DMS114 treated with DMSO at 0.1 percent for 48 hours (cell line): ENCODE data around the gene MAN2A2.

Experiments
- DNase-seq: peaks from one replicate; lab custom pipeline; 2025; ENCODE audit not compliant: unreplicated experiment; lab: John Stamatoyannopoulos, UW

The MAN2A2 gene

GRCh38 chr15:90959028-90959595 is 56.0 kb downstream of the MAN2A2 start:
- DNase-seq, result no peak

DNA sequence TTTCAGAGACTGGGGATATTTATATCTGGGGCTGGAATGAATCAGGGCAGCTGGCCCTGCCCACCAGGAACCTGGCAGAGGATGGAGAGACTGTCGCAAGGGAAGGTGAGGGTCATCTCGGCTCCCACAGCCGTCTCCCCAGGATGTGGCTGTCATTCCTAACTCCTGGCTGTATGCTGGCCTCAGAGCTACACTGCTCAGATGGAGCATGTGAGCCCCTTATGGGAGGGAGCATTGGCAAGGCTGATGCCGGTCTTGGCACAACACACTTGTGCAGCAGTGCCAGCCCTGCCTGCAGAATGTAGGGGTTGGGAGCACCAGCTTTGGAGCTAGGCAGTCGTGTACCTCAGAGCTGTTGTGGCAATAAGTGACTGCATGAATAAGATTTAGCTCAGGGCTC is 56.8 kb downstream of the MAN2A2 start:
- no peak for DNase-seq

DNA sequence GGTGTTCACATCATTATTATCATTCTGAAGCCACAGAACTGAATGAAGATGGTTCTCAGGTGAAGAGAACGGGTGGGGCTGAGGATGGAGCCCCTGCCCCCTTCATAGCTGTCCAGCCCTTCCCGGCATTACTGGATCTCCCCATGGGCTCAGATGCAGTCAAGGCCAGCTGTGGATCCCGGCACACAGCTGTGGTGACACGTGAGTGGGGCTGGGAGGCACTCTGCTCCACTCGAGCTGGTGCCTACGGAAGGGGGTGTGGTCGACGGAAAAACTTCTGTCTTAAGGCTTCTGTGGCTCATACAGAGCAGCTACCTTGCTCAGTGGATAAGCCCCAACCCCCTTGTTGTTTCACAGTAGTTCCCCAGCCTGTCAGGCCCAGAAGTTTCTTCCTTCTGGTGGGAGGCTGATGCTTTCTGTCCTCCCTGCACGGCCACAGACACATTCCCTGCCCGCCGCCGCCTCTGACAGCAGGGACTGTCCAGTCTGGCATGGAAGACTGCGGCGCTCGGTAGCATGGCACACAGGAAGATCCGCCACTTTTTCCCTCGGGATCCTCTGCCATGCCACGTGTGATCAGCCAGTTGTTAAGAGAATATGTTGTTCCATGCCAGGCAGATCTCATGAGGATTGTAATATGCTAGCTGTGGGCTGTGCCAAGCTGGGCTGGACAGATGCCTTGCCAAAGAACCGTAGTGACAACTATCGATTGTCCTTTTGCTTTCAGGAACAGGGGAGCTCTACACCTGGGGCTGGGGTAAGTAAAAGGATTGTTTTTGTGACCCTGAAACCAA is 57.4 kb downstream of the MAN2A2 start:
- DNase-seq, result no peak

GRCh38 chr15:90962021-90962420 is 58.9 kb downstream of the MAN2A2 start:
- DNase-seq, result no peak

- no peak for DNase-seq
These were observed 63.2 kb downstream of the MAN2A2 start for GRCh38 chr15:90966262-90966661.

DNA sequence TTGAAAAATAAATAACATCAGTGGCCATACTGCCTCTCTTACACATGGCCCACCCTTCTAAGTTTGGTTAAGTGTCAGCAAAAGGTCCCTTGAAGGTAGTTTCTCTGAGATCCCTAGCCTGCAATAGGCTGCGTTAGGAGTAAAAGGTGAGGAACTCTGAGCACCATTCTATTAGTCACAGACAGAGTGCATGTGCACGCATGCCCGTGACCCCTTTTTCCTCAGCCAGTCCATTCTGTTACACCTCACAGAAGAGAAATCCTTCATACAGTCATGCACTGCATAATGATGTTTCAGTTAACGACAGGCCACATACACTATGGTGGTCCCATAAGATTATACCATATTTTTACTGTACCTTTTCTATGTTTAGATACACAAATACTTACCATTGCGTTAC is 64.1 kb downstream of the MAN2A2 start:
- no peak for DNase-seq

DNA sequence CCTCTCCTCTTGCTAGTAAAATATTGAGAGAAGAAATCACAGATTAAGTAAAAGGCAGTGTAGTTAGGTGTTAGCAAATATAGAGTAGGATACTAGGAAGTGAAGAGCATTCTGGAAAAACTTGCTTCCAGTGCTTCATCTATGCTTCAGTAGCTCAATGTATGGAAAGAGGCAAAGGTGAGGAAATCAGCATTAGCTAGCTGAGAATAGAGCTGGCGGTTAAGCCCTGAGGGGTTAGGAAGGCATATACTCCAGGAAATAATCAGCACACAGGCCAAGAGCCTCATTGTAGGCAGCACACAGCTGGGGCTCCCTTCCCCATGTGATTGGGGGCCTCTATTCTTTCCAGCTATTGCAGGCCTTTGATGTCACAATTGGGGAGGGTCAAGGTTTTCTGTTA is 65.3 kb downstream of the MAN2A2 start:
- no peak for DNase-seq

- DNase-seq, result no peak
These were observed 67.2 kb downstream of the MAN2A2 start for GRCh38 chr15:90970274-90970673.

DNA sequence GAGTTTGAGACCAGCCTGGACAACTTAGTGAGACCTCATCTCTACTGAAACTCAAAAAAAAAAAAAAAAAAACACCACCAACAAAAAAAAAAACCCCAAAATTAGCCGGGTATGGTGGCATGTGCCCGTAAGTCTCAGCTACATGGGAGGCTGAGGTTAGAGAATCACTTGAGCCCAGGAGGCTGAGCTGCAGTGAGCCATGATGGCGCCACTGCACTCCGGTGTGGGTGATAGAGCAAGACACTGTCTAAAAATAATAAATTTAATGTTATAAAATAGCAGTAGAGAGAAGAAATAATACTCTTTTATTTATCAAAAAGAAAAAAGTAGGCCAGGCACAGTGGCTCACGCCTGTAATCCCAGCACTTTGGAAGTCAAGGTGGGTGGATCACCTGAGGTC is 69.0 kb downstream of the MAN2A2 start:
- no peak for DNase-seq
